GM18951 (cell line): ENCODE data around the gene CGNL1.

ENCODE experiments used
- POLR2A ChIP-seq: IDR thresholded peaks from 4 replicates; pipeline ENCODE4 v1.6.1; 2011; ENCODE audit warnings: mild to moderate bottlenecking; ENCODE audit not compliant: insufficient read length, insufficient read depth; ENCODE audit errors: extremely low read depth
- in situ Hi-C: fragments of 300-500 bp; cut with MboI; formaldehyde crosslinking; loops from one replicate; pipeline ENCODE4 v1.12.0; 2022; ENCODE audit warnings: low sequenced_read_pairs, mixed read lengths, inconsistent platforms; ENCODE audit not compliant: unreplicated experiment

CGNL1 gene

DNA sequence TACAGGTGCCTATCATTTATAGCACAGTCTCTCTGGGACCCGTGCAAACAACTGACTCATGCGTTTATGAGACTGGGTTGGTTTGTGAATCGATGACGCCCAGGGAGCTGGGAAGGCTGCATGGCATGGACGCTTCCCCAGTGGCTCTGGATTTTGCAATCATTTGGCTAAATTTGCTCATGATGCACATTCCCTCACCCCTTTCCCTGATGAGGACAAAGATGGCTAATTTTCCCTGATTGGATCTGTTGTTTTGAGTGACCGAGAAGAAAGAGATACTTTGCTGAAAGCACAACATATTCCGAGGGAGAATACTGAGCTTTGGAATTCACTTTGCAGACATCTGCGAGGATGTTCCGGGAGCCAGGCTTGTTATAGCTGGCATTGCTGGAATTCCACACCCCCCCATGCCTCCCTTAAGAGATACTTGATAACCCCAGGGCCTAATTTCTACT is 51.1 kb downstream of the CGNL1 start:
- in situ Hi-C loops = no loop called here
- TF ChIP-seq POLR2A = no peak

DNA sequence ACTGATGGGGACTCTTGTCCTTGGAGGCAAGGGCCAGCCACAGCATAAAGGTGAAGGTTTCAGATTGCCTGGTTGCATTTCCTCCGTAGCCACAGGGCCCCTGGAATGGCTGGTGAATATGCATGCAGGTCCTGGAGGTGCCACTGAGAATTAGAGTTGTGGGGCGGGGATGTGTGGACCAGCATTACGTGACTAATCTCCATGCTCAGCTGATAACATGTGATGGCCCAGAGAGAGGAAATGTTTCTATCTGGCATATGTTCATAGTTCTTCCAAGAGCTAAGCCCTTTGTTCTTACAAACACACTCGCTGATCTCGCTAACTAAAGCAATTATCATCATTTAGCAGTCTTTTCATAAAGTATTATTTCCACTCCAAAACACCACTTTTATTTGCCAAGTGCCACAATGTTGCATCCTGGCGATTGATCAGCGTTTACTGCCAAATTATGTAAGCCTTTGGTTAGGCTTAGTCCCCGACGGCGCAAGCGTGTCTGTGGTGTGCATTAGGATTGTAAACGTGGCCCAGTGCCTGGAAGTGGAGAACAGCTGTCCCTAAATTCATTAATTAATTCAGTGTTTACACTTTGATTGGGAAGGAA is 55.9 kb downstream of the CGNL1 start:
- TF ChIP-seq POLR2A = no peak
- in situ Hi-C loops = no loop called here

DNA sequence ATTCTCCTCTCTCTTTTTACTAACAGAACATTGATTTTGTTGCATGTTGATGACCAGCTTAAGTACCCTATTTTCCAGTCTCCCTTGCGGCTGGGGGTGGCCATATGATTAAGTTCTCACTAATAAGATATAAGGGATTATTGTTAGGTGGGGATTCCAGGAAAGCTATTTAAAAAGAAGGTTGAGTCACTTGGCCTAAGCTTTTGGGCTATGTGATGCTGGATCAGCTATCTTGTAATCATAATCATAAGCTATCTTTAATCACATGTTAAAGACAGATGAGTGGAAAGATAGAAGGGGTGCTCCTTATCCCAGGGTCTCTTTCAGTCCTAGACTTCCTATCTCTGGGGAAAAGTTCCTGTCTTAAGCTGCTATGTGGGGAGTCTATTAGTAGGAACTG is 59.9 kb downstream of the CGNL1 start:
- no peak for TF ChIP-seq POLR2A
- in situ Hi-C loops = no loop called here

DNA sequence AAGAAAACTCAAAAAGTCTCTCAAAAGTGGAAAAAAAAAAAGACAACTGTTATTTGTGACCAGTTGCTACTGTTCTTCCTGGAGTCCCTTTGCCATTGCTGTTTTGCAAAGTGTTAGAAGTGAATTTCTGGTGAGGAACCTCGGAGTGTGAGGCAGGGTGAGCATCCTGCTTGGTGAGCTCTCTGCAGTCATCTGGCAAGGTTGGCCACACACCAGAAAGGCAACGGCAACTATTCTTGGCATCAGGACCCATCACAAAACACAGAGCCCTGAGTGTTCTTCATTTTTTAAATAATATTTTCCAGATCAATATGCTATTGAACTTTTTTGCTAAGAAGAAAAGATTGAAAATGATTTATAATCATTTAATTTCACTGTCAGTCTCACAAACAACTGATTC is 60.7 kb downstream of the CGNL1 start:
- TF ChIP-seq POLR2A = no peak
- in situ Hi-C loops = no loop called here

DNA sequence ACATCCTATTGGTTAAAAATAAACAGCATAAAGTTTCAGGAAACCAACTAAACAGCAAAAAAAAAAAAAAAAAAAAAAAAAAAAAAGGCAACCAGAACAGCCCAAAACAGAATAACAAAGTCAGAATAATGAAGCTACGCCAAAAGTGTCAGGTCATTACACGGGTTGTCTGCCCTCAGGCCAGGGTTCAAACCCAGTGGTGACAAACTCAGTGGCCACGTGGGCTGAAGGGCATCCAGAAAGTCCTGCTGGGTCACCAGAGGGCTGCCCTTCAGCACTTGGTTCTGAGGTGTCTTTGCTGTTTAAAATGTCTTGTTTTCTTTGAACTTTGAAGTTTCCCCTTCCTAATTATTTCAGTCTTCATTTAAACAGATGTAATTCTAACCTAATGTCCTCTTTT is 61.3 kb downstream of the CGNL1 start:
- in situ Hi-C loops = no loop called here
- no peak for TF ChIP-seq POLR2A

DNA sequence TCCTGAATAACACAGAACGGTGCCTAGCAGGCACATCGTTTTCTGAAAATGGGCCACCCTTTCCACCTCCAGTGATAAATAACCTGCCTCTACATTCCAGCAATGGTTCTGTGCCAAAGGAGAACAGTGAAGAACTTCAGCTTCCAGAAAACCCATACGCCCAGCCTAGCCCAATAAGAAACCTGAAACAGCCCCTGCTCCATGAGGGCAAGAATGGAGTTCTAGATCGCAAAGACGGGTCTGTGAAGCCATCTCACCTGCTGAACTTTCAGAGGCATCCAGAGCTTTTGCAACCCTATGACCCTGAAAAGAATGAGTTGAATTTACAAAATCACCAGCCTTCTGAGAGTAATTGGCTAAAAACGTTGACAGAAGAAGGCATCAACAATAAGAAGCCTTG is 61.9 kb downstream of the CGNL1 start:
- TF ChIP-seq POLR2A = no peak
- in situ Hi-C loops = no loop called here

DNA sequence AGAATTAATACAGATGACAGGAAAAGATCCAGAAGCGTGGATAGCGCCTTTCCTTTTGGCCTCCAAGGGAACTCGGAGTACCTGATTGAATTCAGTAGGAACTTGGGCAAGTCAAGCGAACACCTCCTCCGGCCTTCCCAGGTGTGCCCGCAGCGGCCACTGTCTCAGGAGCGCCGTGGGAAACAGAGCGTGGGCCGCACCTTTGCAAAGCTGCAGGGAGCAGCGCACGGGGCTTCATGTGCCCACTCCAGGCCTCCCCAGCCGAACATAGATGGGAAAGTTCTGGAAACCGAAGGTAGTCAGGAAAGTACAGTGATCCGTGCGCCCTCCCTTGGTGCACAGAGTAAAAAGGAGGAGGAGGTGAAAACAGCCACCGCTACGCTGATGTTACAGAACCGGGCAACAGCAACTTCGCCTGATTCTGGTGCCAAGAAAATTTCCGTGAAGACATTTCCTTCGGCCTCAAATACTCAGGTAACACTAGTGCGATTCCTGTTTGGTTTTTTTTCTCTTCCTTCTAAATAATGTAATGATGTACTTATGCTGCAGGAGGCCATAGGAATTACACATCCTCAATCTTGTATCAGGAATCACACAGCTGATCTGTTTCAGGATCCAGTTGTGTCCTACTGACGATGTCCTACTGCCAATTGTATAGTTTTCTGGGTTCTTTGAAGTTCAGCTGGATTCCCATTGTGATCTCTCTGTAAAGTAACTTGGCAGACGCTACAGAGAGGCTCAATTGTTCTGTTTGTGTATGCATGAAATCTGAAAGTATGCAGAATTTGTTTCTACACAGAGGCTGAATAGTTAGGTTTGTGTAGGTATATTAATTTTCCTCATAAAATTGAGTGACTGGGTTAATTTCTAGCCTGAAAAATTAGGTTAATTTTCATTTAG is 63.1 kb downstream of the CGNL1 start:
- TF ChIP-seq POLR2A = no peak
- in situ Hi-C loops = no loop called here

DNA sequence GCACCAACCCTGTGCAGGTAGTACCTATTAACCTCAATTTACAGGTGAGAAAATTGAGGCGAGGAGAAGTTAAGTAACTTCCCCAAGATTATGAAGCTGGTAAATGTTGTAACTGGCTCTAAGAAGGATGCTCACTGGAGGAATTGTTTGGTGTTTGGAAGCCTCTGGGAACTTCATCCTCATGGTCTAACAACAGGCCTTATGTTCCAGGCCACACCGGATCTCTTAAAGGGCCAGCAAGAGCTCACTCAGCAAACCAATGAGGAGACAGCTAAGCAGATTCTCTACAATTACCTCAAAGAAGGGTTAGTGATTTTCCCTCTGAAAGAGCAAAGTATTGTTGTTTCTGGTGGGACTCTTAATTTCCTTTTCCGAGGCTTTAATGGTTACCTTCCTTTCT is 63.9 kb downstream of the CGNL1 start:
- TF ChIP-seq POLR2A = no peak
- in situ Hi-C loops = no loop called here

DNA sequence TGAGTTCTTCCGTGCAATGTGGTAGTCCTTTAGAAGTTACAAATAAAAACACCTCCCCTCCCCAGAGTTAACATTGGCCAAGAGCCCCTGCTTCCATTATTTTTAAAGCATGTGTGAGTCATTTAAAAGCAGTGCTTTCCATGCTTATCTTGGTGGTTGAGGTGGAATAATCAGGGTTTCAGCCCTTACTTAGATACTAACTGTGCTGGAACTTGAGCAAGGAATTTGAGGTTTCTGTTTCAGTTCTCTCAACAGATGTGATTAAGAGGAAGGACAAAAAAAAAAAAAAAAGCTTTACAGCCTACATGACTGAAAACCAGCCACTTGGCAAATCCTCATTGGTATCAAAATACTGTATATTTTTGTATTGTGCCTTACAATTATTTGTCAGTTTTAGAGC is 64.5 kb downstream of the CGNL1 start:
- no peak for TF ChIP-seq POLR2A
- in situ Hi-C loops = no loop called here

DNA sequence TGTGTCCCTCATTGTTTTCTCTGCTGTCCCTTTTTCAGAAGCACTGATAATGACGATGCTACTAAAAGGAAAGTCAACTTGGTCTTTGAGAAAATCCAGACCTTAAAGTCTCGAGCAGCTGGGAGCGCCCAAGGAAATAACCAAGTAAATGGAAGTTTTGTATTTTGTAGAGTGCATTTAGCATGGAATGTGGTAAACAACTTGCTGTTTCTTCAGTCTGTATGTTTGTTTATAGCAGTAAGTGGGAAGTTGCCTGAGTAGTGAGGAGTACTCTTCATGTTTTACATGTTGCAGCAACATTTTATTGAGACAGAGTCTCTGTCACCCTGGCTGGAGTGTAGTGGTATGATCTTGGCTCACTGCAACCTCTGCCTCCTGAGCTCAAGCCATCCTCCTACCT is 66.0 kb downstream of the CGNL1 start:
- in situ Hi-C loops = no loop called here
- no peak for TF ChIP-seq POLR2A

DNA sequence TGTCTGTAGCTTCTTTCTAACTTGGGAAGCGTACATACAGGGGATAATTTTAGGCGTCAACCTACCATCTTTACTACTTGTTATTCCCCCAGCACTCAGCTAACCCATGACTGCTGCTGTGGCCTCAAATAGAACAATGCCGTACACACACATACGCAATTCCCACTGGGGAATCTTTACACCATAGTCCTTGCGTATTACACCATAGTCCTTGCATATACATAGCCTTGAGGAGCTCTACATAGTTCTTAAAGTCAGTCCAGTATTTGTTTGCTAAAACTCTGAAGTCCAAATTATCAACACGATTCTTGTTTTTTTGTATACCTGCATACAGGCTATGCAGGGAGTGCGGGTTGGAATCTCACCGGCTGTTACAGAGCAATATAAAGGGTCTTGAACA is 67.2 kb downstream of the CGNL1 start:
- in situ Hi-C loops = no loop called here
- TF ChIP-seq POLR2A = no peak

DNA sequence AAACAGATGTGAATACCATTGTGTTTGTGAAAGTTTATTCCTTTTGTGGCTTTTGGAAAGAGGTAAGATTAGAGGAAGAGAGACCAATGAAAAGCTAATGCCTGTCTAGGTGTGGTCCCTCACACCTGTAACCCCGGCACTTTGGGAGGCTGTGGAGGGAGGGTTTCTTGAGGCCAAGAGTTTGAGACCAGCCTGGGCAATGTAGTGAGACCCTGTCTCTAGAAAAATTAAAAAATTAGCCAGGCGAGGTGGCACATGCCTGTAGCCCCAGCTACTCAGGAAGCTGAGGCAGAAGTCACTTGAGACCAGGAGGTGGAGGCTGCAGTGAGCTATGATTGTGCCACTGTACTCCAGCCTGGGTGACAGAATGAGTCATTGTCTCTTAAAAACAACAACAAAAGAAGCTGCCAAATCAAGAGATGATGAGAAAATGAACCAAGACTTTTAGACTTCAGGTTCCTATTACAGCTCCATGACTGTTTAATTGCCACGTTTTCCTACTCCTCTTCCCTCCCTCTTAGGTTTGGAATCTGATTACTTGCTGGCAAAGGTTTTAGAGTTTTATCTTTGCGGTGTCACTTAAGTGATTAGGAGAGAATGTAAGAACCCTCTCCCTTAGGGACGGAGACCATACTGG is 68.7 kb downstream of the CGNL1 start:
- no peak for TF ChIP-seq POLR2A
- in situ Hi-C loops = no loop called here

DNA sequence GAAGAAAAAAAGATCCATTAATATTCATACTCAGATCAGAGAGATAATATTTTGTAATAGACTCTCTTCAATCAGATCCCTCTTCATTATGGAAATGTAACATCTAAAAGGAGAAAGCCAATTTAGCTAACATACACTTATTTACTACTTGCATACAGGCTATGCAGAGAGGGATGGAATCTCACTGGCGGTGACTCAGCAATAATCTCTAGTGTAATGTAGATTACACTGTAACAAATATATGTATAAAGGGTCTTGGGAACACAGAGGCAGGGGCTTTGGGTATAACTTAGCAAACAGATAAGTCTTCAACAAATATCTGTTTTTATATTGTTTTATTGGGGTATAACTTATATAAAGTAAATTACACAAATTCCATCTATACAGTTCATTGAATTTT is 69.6 kb downstream of the CGNL1 start:
- no peak for TF ChIP-seq POLR2A
- in situ Hi-C loops = no loop called here

DNA sequence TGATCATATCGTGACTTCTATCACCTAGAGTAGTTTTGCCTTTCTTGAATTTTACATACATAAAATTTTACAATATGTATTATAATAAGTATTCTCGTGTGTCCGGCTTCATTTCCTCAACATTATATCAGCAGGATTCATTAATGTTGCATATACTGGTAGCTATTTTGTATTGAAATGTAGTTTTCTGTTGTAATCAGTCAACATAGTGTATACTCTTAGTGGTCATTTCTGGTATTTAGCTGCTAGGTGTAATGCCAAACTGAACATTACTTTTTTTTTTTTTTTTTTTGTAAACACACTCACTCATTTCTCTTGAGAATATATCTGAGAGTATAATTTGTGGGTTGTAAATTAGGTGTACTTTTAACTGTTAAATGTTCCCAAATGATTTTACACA is 70.1 kb downstream of the CGNL1 start:
- TF ChIP-seq POLR2A = no peak
- in situ Hi-C loops = no loop called here

DNA sequence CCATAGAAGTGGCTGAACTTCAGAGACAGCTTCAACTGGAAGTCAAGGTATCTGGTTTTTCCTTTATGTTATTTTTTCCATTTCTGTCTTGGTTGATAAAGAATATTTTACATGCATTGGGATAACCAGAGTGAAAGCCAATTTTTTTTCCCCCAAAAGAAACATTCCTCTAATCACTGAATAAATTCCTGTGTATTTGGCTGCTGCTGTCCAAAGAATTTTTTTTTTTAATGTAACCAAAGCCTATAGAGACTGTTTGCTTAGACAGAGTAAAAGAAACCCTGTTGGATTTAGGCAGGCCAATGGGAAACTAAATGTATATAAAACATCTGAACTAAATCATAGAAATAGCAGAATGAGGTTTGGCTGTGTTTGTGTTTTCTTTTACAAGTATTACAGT is 75.2 kb downstream of the CGNL1 start:
- no peak for TF ChIP-seq POLR2A

More for the DNA sequence above, 75.2 kb downstream of the CGNL1 start:
- in situ Hi-C loops = no loop called here
